Muscle layer of colon (tissue), 2 donors: ENCODE measurements around the gene CDPF1.

Experiments used
- H3K27ac ChIP-seq: one replicate; pipeline ENCODE4 v1.7.0; 2013; ENCODE audit warnings: low read depth, mild to moderate bottlenecking, low read length, moderate library complexity
- H3K27me3 ChIP-seq, 2 donors: one replicate each; pipeline ENCODE4 v1.7.0; 2013; ENCODE audit warnings: low read length in 2 of 2, mild to moderate bottlenecking in 2 of 2; ENCODE audit not compliant: insufficient read depth in 2 of 2, control insufficient read depth in 1 of 2
- H3K36me3 ChIP-seq: one replicate; pipeline ENCODE4 v1.7.0; 2013; ENCODE audit warnings: mild to moderate bottlenecking, low read length; ENCODE audit not compliant: insufficient read depth
- H3K4me1 ChIP-seq: one replicate; pipeline ENCODE4 v1.7.0; 2013; ENCODE audit warnings: mild to moderate bottlenecking, low read length; ENCODE audit not compliant: insufficient read depth
- H3K4me3 ChIP-seq, 2 donors: one replicate each; pipeline ENCODE4 v1.7.0; 2013; ENCODE audit warnings: low read length in 2 of 2, low read depth in 1 of 2, mild to moderate bottlenecking in 1 of 2, moderate library complexity in 1 of 2
- H3K9ac ChIP-seq: one replicate; pipeline ENCODE4 v1.7.0; 2013; ENCODE audit warnings: low read length
- H3K9me3 ChIP-seq: one replicate; pipeline ENCODE4 v1.7.0; 2013; ENCODE audit warnings: mild to moderate bottlenecking, low read length
- donor health status: abdominal sarcoma.
- donor health status: Adenocarcinoma of cecum.

Gene CDPF1

DNA sequence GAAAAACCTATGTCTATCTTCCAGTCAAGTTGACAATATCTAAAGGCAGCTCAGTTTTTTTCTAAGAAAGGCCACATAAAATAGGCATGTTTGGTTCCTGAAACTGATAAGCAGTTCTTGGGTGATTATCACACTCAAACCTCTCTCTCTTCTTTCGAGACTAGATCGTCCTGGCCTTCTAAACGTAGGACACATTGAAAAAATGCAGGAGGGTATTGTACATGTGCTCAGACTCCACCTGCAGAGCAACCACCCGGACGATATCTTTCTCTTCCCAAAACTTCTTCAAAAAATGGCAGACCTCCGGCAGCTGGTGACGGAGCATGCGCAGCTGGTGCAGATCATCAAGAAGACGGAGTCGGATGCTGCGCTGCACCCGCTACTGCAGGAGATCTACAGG, 15.1 kb downstream of the CDPF1 start:
- Histone ChIP-seq H3K27me3 (no peaks in the 10 kb centered on the region), H3K9ac (no peak overlapping the region), H3K4me1 (peaks cover 22% of the 10 kb centered on the region), H3K27ac (no peak overlapping the region), H3K9me3 (no peaks in the 10 kb centered on the region), H3K36me3 (no peaks in the 10 kb centered on the region), H3K4me3 (no peak overlapping the region)

DNA sequence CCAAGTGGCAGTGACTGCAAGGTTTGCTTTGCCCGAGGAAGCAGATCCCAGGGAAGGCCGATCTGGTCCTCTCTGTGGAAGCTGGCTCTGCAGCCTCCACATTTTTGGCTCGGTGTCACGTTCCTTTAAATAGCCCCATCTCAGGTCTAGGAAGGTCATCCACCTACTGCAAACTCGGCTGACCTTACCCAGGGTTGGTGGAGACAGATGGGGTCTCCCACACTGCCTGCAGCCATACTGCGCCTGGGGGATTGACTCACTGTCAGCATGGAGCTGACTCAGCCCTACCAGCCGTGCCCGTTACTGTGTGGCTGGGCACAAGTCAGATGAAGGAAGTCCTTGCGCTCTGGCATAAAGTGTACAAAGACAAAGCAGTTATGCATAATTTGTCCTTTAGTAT, 16.9 kb downstream of the CDPF1 start:
- Histone ChIP-seq H3K27me3 (no peaks in the 10 kb centered on the region), H3K9me3 (no peaks in the 10 kb centered on the region), H3K27ac (no peak overlapping the region), H3K9ac (no peak overlapping the region), H3K4me3 (no peak overlapping the region), H3K36me3 (no peaks in the 10 kb centered on the region), H3K4me1 (peaks cover 12% of the 10 kb centered on the region)

DNA sequence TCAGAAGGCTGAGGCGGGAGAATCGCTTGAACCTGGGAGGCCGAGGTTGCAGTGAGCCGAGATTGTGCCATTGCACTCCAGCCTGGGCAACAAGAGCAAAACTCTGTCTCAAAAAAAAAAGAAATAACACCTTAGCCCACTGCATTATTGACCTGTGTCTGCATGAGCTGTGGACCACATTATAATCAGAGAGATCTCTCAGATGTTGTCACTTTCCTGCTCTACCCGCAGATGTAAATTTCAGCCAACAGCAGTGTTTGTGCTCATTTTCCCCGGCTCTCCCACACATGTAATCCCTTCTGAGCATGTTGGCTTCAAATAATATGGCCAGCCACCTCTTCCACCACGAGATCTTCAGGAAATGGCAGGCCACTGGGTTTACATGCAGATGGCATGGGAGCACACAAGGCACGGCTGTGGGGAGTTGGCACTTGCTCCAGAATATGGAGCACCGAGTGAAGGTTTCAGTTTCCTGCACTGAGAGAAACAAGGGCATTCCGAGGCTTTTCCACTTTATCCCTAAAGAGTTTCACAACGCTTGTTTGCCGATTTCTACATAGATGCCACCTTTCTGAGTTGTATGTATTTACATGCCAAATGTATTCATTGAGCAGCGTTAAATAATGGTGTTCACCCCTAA, 19.7 kb downstream of the CDPF1 start:
- Histone ChIP-seq H3K36me3 (no peaks in the 10 kb centered on the region), H3K4me1 (no peaks in the 10 kb centered on the region), H3K9me3 (no peaks in the 10 kb centered on the region), H3K27me3 (no peaks in the 10 kb centered on the region), H3K9ac (no peak overlapping the region), H3K27ac (no peak overlapping the region), H3K4me3 (no peak overlapping the region)

DNA sequence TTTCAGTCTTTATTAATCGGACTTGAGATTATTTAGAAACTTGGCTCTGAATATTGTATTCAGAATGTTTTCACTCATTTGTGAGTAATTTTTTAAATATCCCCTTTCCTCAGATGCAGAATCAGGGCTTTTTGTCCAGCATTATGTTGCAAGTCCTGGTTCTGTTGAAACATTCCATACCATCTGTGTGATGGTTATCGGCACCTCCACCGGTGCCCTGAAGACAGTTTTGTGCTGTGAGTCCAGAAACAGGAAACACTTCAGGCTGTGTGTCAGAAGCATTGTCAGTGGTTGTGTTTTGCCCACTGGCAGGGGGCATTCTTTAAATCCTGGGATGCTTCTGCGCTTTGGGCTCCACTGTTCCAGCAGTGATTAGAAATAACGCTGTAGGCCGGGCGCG, 20.4 kb downstream of the CDPF1 start:
- no peak overlapping the region for H3K4me3 ChIP-seq
- H3K27ac ChIP-seq: no peak overlapping the region
- H3K4me1 ChIP-seq: no peaks in the 10 kb centered on the region
- H3K9ac ChIP-seq: no peak overlapping the region
- H3K9me3 ChIP-seq: no peaks in the 10 kb centered on the region
- H3K36me3 ChIP-seq: no peaks in the 10 kb centered on the region
- H3K27me3 ChIP-seq: no peaks in the 10 kb centered on the region

DNA sequence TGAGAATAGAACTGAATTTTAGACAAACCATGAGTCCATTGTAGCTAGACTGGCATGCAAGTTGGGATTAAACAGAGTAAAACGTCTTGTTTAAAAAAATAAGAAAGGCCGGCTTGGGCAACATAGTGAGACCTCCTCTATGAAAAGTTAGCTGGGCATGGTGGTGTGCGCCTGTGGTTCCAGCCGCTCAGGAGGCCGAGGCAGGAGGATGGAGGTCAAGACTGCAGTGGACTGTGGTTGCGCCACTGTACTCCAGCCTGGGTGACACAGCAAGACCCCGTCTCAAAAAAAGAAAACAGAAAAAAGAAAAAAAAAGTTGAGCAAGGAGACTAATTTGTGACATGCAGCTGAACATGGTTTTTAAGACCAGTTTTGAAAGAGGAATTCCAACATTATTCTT, 23.5 kb downstream of the CDPF1 start:
- Histone ChIP-seq H3K9me3 (no peaks in the 10 kb centered on the region), H3K36me3 (no peaks in the 10 kb centered on the region), H3K27me3 (no peaks in the 10 kb centered on the region), H3K4me1 (no peaks in the 10 kb centered on the region), H3K9ac (no peak overlapping the region), H3K27ac (no peak overlapping the region), H3K4me3 (no peak overlapping the region)

DNA sequence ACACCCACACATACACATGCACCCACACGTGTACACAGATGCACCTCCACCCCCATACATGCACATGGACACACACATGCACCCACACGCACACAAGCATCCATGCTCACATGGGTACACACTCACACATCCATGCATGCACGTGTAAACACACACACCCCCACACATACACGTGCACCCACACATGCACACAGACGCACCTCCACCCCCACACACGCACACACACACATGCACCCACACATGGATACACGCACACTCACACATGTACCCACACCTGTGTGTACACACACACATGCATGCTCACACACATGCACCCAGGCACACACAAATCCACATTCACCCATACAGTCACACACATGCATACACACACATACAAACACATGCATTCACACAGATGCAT, 24.5 kb downstream of the CDPF1 start:
- no peak overlapping the region for H3K27ac ChIP-seq
- H3K36me3 ChIP-seq: peaks cover 8% of the 10 kb centered on the region

DNA sequence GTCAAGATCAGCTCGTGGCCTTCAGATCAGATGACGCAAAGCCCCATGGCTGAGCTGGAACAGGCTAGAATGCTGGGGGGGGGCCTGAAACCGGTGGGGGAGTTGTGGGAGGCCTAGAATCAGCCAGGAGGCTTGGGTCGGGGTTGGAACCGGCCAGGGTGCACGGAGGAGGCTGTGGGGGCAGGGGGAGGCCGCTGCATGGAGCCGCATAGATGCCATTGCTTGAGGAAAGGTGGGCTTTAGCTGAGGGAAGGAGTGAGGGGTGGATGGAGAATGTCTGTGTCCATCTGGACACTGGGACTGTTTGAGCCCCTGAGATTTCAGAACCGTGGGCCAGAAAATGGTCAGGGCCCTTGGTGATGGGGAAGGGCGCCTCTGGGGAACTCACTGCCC, 25.2 kb downstream of the CDPF1 start:
- no peaks in the 10 kb centered on the region for H3K4me1 ChIP-seq
- no peak overlapping the region for H3K4me3 ChIP-seq
- H3K27me3 ChIP-seq: no peaks in the 10 kb centered on the region
- no peak overlapping the region for H3K27ac ChIP-seq
- H3K9me3 ChIP-seq: no peaks in the 10 kb centered on the region
- H3K36me3 ChIP-seq: peaks cover 14% of the 10 kb centered on the region
- H3K9ac ChIP-seq: no peak overlapping the region

More for the DNA sequence above, 24.5 kb downstream of the CDPF1 start:
- Histone ChIP-seq H3K9ac (no peak overlapping the region), H3K9me3 (no peaks in the 10 kb centered on the region), H3K27me3 (no peaks in the 10 kb centered on the region), H3K4me3 (no peak overlapping the region), H3K4me1 (no peaks in the 10 kb centered on the region)

DNA sequence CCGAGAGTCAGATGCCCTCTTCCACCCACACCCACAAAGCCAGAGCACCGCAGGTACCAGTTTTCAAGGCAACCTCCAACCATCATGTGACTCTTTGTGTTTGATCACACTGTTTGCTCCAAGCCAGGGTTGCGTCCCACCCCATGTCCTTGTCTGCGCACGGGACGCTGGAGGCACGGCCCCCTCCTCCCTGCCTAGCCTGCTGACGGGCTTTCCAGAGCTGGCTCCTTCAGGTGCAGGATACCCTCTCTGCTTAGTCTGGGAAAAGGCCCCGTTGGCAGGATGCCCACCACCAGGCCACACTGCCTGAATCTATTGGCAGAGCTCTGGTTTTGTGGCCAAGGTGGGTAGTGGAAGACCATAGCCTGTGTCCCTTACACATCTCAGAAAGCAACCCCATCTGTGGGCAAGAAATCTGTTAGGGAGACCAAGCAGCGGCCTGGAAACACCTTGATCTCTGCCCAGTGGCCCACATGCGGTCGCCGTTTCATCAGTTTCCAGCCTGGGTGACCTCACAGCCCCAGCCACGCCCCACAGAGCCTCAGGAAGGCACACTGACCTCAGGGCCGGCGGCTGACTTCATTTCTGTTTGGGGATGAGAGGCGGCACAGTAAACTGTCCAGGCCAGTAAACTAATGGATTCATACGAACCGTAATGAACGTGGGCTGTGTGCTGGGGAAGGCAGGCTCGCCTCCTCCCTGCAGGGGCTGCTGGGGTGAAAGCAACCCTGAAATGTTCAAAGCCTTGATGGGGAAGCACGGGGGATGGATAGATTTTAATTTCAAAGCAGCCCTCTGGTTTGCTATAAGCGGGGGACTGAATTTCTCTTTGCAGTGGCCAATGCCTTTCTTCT, 25.8 kb downstream of the CDPF1 start:
- H3K36me3 ChIP-seq: peaks cover 20% of the 10 kb centered on the region
- no peaks in the 10 kb centered on the region for H3K4me1 ChIP-seq
- H3K27ac ChIP-seq: no peak overlapping the region
- H3K27me3 ChIP-seq: no peaks in the 10 kb centered on the region
- no peak overlapping the region for H3K4me3 ChIP-seq
- no peaks in the 10 kb centered on the region for H3K9me3 ChIP-seq
- H3K9ac ChIP-seq: no peak overlapping the region

DNA sequence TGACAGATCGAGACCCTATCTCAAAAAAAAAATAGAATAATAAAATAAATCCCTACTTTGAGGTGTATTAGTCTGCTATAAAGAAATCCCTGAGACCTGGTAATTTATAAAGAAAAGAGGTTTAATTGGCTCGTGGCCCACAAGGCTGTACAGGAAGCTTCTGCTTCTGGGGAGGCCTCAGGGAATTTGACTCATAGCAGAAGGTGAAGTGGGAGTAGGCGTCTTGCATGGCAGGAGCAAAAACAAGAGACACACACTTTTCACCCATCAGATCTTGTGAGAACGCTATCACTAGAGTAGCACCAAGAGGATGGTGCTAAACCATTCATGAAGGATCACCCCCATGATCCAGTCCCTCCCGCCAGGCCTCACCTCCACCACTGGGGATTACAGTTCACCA, 29.2 kb downstream of the CDPF1 start:
- Histone ChIP-seq H3K4me3 (no peak overlapping the region), H3K9ac (no peak overlapping the region), H3K9me3 (no peaks in the 10 kb centered on the region), H3K36me3 (peaks cover 30% of the 10 kb centered on the region), H3K27me3 (no peaks in the 10 kb centered on the region), H3K4me1 (no peaks in the 10 kb centered on the region), H3K27ac (no peak overlapping the region)

DNA sequence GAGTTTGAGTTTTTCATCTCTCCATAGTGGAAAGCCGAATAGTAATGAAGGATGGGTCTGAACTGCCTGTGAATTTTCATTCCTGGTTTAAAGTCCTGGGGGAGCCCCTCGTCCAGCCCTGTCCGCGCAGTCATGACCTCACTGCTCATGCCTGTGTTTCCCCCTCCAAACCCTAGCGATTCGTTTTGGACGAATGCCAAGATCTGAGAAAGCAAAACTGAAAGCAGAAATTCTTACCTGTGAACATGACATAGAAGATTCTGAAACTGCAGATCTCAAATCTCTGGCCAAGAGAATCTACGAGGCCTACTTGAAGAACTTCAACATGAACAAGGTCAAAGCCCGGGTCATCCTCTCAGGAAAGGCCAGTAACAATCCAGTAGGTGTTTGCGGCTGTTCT, 30.5 kb downstream of the CDPF1 start:
- Histone ChIP-seq H3K4me1 (no peaks in the 10 kb centered on the region), H3K9ac (no peak overlapping the region), H3K27me3 (no peaks in the 10 kb centered on the region), H3K4me3 (no peak overlapping the region), H3K27ac (no peak overlapping the region), H3K36me3 (peaks cover 30% of the 10 kb centered on the region), H3K9me3 (no peaks in the 10 kb centered on the region)

DNA sequence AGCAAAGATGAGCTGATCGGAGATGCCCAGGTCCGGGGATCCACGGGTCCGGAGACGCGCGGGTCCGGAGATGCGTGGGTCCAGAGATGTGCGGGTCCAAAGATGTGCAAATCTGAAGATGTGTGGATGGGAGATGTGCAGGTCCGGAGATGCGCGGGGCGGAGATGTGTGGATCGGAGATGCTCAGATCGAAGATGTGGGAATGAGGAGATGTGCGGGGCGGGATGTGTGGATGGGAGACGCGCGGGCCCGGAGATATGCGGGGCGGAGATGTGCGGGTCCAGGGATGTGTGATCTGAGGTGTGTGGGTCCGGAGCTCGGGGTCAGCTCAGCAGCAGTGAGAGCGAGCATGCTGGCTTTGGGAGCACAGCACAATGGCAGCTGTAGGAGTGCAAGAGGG, 35.5 kb downstream of the CDPF1 start:
- Histone ChIP-seq H3K27me3 (no peaks in the 10 kb centered on the region), H3K9ac (no peak overlapping the region), H3K27ac (no peak overlapping the region), H3K9me3 (no peaks in the 10 kb centered on the region), H3K36me3 (peaks cover 14% of the 10 kb centered on the region), H3K4me3 (no peak overlapping the region), H3K4me1 (no peaks in the 10 kb centered on the region)

DNA sequence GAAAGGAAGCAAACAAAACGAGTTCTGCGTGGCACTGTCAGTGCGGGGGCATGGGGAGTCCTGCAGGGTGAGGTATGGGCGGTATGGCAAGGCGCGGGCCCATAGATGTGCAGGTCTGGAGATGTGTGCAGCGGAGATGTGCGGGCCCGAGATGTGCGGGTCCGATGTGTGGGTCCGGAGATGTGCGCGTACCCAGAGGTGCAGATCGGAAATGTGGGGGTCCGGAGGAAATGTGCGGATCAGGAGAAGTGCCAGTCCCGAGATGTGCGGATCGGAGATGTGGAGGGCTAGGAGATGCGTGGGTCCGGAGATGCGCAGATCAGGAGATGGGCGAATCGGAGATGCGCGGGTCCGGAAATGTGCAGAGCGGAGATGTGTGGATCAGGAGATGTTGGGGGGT, 35.9 kb downstream of the CDPF1 start:
- Histone ChIP-seq H3K27me3 (no peaks in the 10 kb centered on the region), H3K9me3 (no peaks in the 10 kb centered on the region), H3K4me1 (no peaks in the 10 kb centered on the region), H3K4me3 (no peak overlapping the region), H3K9ac (no peak overlapping the region), H3K27ac (no peak overlapping the region), H3K36me3 (peaks cover 9% of the 10 kb centered on the region)
